Gastroesophageal sphincter (tissue), 2 donors: ENCODE data around the gene DENND5B.

Source experiments
- POLR2A ChIP-seq, 2 donors: fragments of 450-650 bp; IDR thresholded peaks; one replicate each; pipeline ENCODE4 v1.6.1; 2017; ENCODE audit warnings: antibody characterized with exemption in 2 of 2, mild to moderate bottlenecking in 2 of 2, moderate library complexity in 1 of 2
- POLR2AphosphoS5 ChIP-seq: sonication (generic); formaldehyde crosslinking; IDR thresholded peaks from one replicate; pipeline ENCODE4 v1.6.1; 2017; ENCODE audit warnings: antibody characterized with exemption

DNA sequence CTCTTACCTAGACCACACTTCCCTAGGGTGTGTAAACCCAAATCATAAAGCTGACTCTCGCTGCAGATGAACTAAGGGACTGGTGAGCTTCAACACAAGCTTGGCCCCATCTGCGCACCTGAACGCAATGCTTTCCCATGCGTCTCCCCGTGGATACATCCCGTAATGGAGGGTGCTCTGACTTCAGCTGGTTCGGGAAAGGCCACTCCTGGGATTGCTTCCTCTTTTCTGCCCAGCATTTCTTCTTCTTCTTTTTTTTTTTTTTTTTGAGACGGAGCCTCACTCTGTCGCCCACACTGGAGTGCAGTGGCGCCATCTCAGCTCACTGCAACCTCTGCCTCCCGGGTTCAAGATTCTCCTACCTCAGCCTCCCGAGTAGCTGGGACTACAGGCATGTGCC is 40.9 kb upstream of the DENND5B start:
- no peak for TF ChIP-seq POLR2A (IDR thresholded peaks at IDR 0.05)
- no peak for TF ChIP-seq POLR2AphosphoS5
